Mucosa of descending colon (tissue), 3 donors: ENCODE measurements around the gene CNTNAP4. TPM values are rescaled to one million over a fixed set of nuclear protein-coding genes. Genes with fewer than 3 reads are reported as not detected.

Source experiments
- ATAC-seq: fragments of 200-7000 bp; cut with Tn5 transposase; one replicate; pipeline ENCODE4 v1.9.1; 2020; ENCODE audit warnings: mild to moderate bottlenecking, moderate library complexity
- DNase-seq, 3 donors: peaks; one replicate each; pipeline ENCODE4 v3.0.0-alpha.2; 2020
- H3K36me3 ChIP-seq: fragments of 200-600 bp; one replicate; pipeline ENCODE4 v1.8.0; 2021; ENCODE audit warnings: low read depth, mild to moderate bottlenecking
- H3K4me1 ChIP-seq: fragments of 200-600 bp; one replicate; pipeline ENCODE4 v1.8.0; 2021; ENCODE audit warnings: low read depth, mild to moderate bottlenecking
- H3K4me3 ChIP-seq: fragments of 200-600 bp; one replicate; pipeline ENCODE4 v1.8.0; 2021; ENCODE audit warnings: mild to moderate bottlenecking
- H3K9me3 ChIP-seq: fragments of 200-600 bp; one replicate; pipeline ENCODE4 v1.8.0; 2021; ENCODE audit warnings: mild to moderate bottlenecking
- intact Hi-C, 2 donors: fragments of 100-400 bp; cut with DNase I in 1 of 2; cut with micrococcal nuclease in 1 of 2; formaldehyde crosslinking; loops; one replicate each; pipeline versions ENCODE4 v1.11.0 to v1.11.1; 2022; cut with DNase I, micrococcal nuclease
- total RNA-seq, 3 donors: library from RNA; stranded (reverse); fragmentation: NEBNext Ultra II Directional in 2 of 3; extraction: Animal tissue kit (Norgen Biotek cat#: 25700) in 2 of 3; gene quantifications; one replicate each; pipeline versions ENCODE4 v1.2.1 to v1.2.4, GENCODE V29; 2021 to 2023
- TF ChIP-seq, protein P1 (sequence below): fragments of 200-600 bp; IDR thresholded peaks from one replicate; pipeline ENCODE4 v1.8.0; 2022; ENCODE audit warnings: antibody characterized with exemption, mild to moderate bottlenecking
- donor health status: DM: no; HTN: no; CAD: no; lungs with moderate emphysema.
- donor health status: DM: no; HTN: no; CAD: no.
- donor health status: DM: no; HTN: yes; CAD: no.

The CNTNAP4 gene
- total RNA-seq, 3 donors from 2014 or later: 0.32 TPM; not detected in 2

DNA sequence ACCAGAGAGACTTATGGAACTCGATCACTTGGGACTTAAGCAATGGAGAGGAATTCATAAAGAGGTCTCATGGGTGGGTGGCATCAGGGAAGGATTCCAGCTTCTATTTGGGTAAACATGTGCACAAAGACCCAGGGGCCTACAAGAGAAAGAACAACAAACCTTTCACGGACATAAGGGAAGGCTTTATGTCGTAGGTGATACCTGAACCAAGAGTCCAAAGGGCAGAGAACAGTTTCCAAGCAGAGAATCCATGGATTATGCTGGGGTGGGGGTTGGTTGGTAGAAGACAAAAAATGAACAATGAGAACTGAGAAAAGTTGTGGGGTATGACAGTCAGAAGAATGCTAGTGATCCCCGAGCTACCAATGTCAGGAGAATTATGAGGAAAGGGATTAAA is 119.8 kb downstream of the CNTNAP4 start:
- DNase-seq (no peak), ATAC-seq (no peak)
- Histone ChIP-seq H3K4me1 (no peaks in the 10 kb centered on the region), H3K36me3 (no peaks in the 10 kb centered on the region), H3K9me3 (no peaks in the 10 kb centered on the region), H3K4me3 (no peak overlapping the region)
- intact Hi-C loops: no loop called here
- TF ChIP-seq, protein P1, sequence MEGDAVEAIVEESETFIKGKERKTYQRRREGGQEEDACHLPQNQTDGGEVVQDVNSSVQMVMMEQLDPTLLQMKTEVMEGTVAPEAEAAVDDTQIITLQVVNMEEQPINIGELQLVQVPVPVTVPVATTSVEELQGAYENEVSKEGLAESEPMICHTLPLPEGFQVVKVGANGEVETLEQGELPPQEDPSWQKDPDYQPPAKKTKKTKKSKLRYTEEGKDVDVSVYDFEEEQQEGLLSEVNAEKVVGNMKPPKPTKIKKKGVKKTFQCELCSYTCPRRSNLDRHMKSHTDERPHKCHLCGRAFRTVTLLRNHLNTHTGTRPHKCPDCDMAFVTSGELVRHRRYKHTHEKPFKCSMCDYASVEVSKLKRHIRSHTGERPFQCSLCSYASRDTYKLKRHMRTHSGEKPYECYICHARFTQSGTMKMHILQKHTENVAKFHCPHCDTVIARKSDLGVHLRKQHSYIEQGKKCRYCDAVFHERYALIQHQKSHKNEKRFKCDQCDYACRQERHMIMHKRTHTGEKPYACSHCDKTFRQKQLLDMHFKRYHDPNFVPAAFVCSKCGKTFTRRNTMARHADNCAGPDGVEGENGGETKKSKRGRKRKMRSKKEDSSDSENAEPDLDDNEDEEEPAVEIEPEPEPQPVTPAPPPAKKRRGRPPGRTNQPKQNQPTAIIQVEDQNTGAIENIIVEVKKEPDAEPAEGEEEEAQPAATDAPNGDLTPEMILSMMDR: no peak

DNA sequence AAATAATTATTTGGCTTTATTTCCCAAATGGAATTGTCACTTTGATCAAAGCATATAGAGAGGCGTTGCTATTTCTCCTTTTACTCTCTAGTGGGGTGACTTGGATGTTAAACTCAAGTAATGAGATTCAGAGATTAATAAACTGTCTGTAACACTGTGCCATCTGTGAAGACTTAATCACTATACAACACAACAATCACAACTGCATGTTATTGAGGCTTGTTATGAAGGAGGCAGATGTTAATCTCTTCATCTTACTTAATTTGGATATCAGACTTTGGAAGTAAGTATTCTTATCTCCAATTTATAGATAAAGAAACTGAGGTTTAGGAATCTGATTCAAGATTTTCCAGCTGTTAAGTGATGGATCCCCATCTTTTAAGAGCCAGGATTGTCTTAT is 132.5 kb downstream of the CNTNAP4 start:
- ATAC-seq (no peak), DNase-seq (no peak)
- Histone ChIP-seq H3K36me3 (no peaks in the 10 kb centered on the region), H3K4me3 (no peak overlapping the region), H3K4me1 (no peaks in the 10 kb centered on the region), H3K9me3 (no peaks in the 10 kb centered on the region)
- TF ChIP-seq, protein P1: no peak
- intact Hi-C loops: no loop called here

DNA sequence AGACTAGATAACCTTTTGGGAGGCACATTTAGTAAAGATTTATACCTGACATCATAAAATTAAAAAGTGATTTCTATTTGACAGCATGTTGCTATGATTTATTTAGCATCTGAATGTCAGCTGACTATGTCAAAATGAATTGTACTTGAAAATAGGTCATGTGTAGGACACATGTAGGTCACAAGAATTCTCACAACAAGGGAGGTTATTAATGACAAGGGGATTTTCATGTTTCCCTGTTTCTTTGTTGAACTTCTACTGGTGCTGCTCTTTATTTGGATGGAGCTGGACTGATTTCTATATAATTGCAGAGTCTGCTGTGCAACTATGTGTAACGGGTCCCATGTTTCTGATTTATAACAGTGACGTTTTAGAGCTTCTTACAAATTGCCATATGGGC is 144.4 kb downstream of the CNTNAP4 start:
- Histone ChIP-seq H3K36me3 (no peaks in the 10 kb centered on the region), H3K4me1 (no peaks in the 10 kb centered on the region), H3K9me3 (no peaks in the 10 kb centered on the region), H3K4me3 (no peak overlapping the region)
- TF ChIP-seq, protein P1: no peak
- ATAC-seq (no peak), DNase-seq (no peak)
- intact Hi-C loops: no loop called here

DNA sequence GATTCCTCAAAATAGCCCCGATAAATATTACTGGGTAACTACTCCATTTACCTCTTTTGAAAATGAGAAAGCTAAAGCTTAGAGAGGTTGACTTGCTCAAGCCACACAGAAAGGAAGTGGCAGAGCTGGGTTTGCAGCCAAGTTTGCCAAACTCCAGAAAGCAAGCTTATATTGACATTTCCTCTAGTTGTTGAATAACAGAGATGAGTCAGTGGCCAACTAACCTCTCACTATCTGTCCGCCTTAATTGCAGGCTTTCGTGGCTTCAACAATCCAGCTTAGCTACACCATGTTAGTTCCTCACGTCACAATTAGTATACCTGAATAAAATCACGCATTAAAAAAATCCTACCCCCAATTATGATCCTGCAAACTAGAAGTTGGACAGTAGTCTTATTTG is 151.7 kb downstream of the CNTNAP4 start:
- H3K4me1 ChIP-seq: no peaks in the 10 kb centered on the region
- peak in 2 of 3 donors; percentile 26 to 28 for DNase-seq
- H3K4me3 ChIP-seq: no peak overlapping the region
- H3K36me3 ChIP-seq: no peaks in the 10 kb centered on the region
- H3K9me3 ChIP-seq: no peaks in the 10 kb centered on the region
- peak; percentile 61 for ATAC-seq
- intact Hi-C loops: no loop called here
- TF ChIP-seq, protein P1: no peak

DNA sequence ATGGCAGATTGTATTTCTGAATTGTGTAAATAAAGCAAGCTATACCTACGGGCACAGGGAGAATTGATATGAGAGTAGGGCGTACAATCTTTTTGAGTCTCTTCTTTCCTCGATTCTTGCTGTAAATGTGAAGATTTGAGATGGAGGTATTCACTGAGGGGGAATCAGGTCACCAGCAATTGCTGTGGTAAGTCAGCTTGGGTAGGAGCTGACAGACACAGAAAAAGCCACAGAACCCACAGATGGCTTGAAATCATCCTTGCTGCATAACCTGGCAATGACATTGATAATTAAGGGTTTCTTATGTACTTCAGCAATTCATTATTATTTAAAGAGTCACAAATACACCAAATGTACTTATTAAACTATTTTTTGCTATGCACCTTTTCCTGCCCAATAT is 164.2 kb downstream of the CNTNAP4 start:
- Histone ChIP-seq H3K4me3 (no peak overlapping the region), H3K9me3 (no peaks in the 10 kb centered on the region), H3K36me3 (no peaks in the 10 kb centered on the region), H3K4me1 (peaks cover 5% of the 10 kb centered on the region)
- TF ChIP-seq, protein P1: no peak
- intact Hi-C loops: no loop called here
- DNase-seq: no peak
- ATAC-seq: no peak

DNA sequence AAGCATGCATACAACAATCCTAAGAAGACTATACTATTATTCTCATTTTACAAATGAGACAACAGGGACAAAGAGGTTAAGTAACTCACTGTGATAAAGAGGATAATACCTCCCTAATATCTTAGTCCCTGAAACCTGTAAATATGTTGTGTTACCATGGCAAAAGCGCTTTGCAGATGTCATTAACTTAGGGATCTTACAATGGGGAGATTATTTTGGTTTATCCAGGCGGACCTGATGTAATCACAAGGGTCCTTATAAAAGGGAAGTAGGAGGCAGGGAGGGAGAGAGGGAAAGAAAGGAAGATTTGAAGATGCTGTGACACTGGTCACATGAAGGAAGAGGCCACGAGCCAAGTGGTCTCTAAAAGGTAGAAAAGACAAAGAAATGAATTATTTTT is 164.7 kb downstream of the CNTNAP4 start:
- intact Hi-C loops: no loop called here
- ATAC-seq: no peak
- no peaks in the 10 kb centered on the region for H3K36me3 ChIP-seq
- no peaks in the 10 kb centered on the region for H3K9me3 ChIP-seq
- no peak for DNase-seq
- TF ChIP-seq, protein P1: no peak
- peaks cover 5% of the 10 kb centered on the region for H3K4me1 ChIP-seq
- no peak overlapping the region for H3K4me3 ChIP-seq
